ENCODE measurements around the gene AADACL4. TPM values are rescaled to one million over a fixed set of nuclear protein-coding genes. Genes with fewer than 3 reads are reported as not detected.

Gene AADACL4
- total and polyA plus RNA-seq, 9 of the 15 experiments (the other 6 are each of a cell fraction or from before 2014, with no cell fraction given) = not detected

GRCh38 chr1:12604114-12604874 is 39.6 kb upstream of the AADACL4 start (continued):
- TF ChIP-seq THAP12 (CRISPR knock-in tag; IDR thresholded peaks at IDR 0.05) (no peak), MBD1 (CRISPR knock-in tag; IDR thresholded peaks at IDR 0.05) (no peak), MNT (conservative IDR thresholded peaks at IDR 0.05) (peak in 1 of 2 experiments; percentile 86; a peak in 3 of 4 replicates), CSDE1 (IDR thresholded peaks at IDR 0.05) (peak in 1 of 2 experiments; percentile 26; a peak in 1 of 4 replicates), POLR3G (IDR thresholded peaks at IDR 0.05; ENCODE audit: extremely low read depth, insufficient read length, insufficient replicate concordance) (no peak), ZNF24 (IDR thresholded peaks at IDR 0.05) (peak; percentile 88), PCBP1 (IDR thresholded peaks at IDR 0.05; ENCODE audit: low read depth, low read length, poor library complexity, severe bottlenecking) (no peak), FOXM1 (IDR thresholded peaks at IDR 0.05; ENCODE audit: low read depth) (peak; percentile 72), FOXM1 (CRISPR knock-in tag; IDR thresholded peaks at IDR 0.05; ENCODE audit: low read depth) (no peak), ARID2 (IDR thresholded peaks at IDR 0.05) (no peak), NR2C1 (IDR thresholded peaks at IDR 0.05) (peak; percentile 94), NR2C1 (tag; IDR thresholded peaks at IDR 0.05) (peak; percentile 96), CBX2 (IDR thresholded peaks at IDR 0.05; ENCODE audit: insufficient read depth, low read length, poor library complexity, severe bottlenecking) (no peak), MAFK (IDR thresholded peaks at IDR 0.05; ENCODE audit: low read length) (peak; percentile 64), BRD4 (IDR thresholded peaks at IDR 0.05) (no peak), ZNF140 (CRISPR knock-in tag; IDR thresholded peaks at IDR 0.05) (no peak), ARNT (IDR thresholded peaks at IDR 0.05) (peak; percentile 91 to 96)
- TF ChIP-seq, protein P1, sequence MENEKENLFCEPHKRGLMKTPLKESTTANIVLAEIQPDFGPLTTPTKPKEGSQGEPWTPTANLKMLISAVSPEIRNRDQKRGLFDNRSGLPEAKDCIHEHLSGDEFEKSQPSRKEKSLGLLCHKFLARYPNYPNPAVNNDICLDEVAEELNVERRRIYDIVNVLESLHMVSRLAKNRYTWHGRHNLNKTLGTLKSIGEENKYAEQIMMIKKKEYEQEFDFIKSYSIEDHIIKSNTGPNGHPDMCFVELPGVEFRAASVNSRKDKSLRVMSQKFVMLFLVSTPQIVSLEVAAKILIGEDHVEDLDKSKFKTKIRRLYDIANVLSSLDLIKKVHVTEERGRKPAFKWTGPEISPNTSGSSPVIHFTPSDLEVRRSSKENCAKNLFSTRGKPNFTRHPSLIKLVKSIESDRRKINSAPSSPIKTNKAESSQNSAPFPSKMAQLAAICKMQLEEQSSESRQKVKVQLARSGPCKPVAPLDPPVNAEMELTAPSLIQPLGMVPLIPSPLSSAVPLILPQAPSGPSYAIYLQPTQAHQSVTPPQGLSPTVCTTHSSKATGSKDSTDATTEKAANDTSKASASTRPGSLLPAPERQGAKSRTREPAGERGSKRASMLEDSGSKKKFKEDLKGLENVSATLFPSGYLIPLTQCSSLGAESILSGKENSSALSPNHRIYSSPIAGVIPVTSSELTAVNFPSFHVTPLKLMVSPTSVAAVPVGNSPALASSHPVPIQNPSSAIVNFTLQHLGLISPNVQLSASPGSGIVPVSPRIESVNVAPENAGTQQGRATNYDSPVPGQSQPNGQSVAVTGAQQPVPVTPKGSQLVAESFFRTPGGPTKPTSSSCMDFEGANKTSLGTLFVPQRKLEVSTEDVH (IDR thresholded peaks at IDR 0.05; ENCODE audit: low read depth, partially characterized antibody) = no peak
- TF ChIP-seq, protein P2, sequence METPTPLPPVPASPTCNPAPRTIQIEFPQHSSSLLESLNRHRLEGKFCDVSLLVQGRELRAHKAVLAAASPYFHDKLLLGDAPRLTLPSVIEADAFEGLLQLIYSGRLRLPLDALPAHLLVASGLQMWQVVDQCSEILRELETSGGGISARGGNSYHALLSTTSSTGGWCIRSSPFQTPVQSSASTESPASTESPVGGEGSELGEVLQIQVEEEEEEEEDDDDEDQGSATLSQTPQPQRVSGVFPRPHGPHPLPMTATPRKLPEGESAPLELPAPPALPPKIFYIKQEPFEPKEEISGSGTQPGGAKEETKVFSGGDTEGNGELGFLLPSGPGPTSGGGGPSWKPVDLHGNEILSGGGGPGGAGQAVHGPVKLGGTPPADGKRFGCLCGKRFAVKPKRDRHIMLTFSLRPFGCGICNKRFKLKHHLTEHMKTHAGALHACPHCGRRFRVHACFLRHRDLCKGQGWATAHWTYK (CRISPR knock-in tag; IDR thresholded peaks at IDR 0.05) = peak; percentile 51

Measured in K562 (cell line).